Heart left ventricle (tissue), 16 donors: Measurements from ENCODE around the gene MORC2. TPM values are rescaled to one million over a fixed set of nuclear protein-coding genes. Genes with fewer than 3 reads are reported as not detected.
A peak's percentile ranks its signal among the peaks of the same experiment; 100 is the strongest.

Source experiments
- ATAC-seq, 4 donors: fragments of 200-7000 bp; cut with Tn5 transposase; one replicate each; pipeline ENCODE4 v1.9.1; 2020 to 2022; ENCODE audit warnings: moderate library complexity in 4 of 4, mild to moderate bottlenecking in 3 of 4, moderate number of reproducible peaks in 1 of 4
- DNase-seq, 5 donors: peaks; one replicate each; pipeline ENCODE4 v3.0.0-alpha.2; 2020
- H3K27ac ChIP-seq, 12 donors: fragments of 200-600 bp; sonication (generic) in 4 of 12; one replicate each; pipeline versions ENCODE4 v1.5.0 to v1.8.0; 2016 to 2022; ENCODE audit warnings: mild to moderate bottlenecking in 2 of 12
- H3K27me3 ChIP-seq, 9 donors: fragments of 200-600 bp; sonication (generic) in 2 of 9; one replicate each; pipeline versions ENCODE4 v1.5.1 to v1.8.0; 2016 to 2022; ENCODE audit warnings: mild to moderate bottlenecking in 3 of 9
- H3K36me3 ChIP-seq, 9 donors: fragments of 200-600 bp; sonication (generic) in 2 of 9; one replicate each; pipeline versions ENCODE4 v1.5.0 to v1.8.0; 2018 to 2022; ENCODE audit warnings: mild to moderate bottlenecking in 2 of 9
- H3K4me1 ChIP-seq, 12 donors: fragments of 200-600 bp; sonication (generic) in 4 of 12; one replicate each; pipeline versions ENCODE4 v1.5.0 to v1.8.0; 2016 to 2022; ENCODE audit warnings: mild to moderate bottlenecking in 3 of 12
- H3K4me3 ChIP-seq, 12 donors: fragments of 200-600 bp; sonication (generic) in 4 of 12; one replicate each; pipeline versions ENCODE4 v1.5.0 to v1.8.0; 2017 to 2022; ENCODE audit warnings: mild to moderate bottlenecking in 9 of 12, moderate library complexity in 4 of 12
- H3K9me3 ChIP-seq, 12 donors: fragments of 200-600 bp; sonication (generic) in 4 of 12; one replicate each; pipeline versions ENCODE4 v1.5.0 to v1.8.0; 2016 to 2022; ENCODE audit warnings: mild to moderate bottlenecking in 1 of 12
- CTCF ChIP-seq, 12 donors: fragments of 200-600 bp; sonication (generic) in 4 of 12; IDR thresholded peaks; one replicate each; pipeline versions ENCODE4 v1.5.0 to v1.8.0; 2018 to 2022; ENCODE audit warnings: antibody characterized with exemption in 12 of 12, mild to moderate bottlenecking in 5 of 12
- POLR2A ChIP-seq, 2 donors: fragments of 450-650 bp; IDR thresholded peaks; one replicate each; pipeline ENCODE4 v1.6.1; 2017; ENCODE audit warnings: antibody characterized with exemption in 2 of 2, mild to moderate bottlenecking in 2 of 2, moderate library complexity in 2 of 2
- WGBS, 4 donors: extraction: QIAGEN DNeasy Blood & Tissue Kit in 2 of 4; methylation state at CpG; one replicate each; pipeline versions ENCODE4 v1.1.5 to v1.1.7; 2013 to 2018; 5-methylcytosine and 5-hydroxymethylcytosine counted together
- intact Hi-C, 10 donors: fragments of 100-400 bp; cut with DNase I; formaldehyde crosslinking; loops; one replicate each; pipeline versions ENCODE4 v1.11.1 to v1.14.2; 2022
- polyA plus RNA-seq, 2 donors: library from polyadenylated mRNA; stranded (reverse); fragments of 200-250 nt; gene quantifications; one replicate each; pipeline ENCODE4 v1.2.3, GENCODE V29; 2013
- total RNA-seq, 9 donors: library from RNA; depleted of rRNA in 2 of 9; stranded (reverse); fragments of >200 nt in 2 of 9; fragmentation: NEBNext Ultra II Directional in 3 of 9; extraction: Animal tissue kit (Norgen Biotek cat#: 25700) in 3 of 9; gene quantifications; one replicate each; pipeline versions ENCODE4 v1.1.0 to v1.2.4, GENCODE V29; 2016 to 2023
- donor health status: ischemic (EF 13 %, LVEDD 7.1; RV severe dilation, severe dysfunction).
- donor health status: healthy with polysubstance abuse.
- donor health status: DM: no; HTN: yes; CAD: no.
- donor health status: DM: no; HTN: no; CAD: no.
- donor health status: ischemic (EF 25% LVEDD 6.9; RV normal size, moderate dysfunction).
- donor health status: ischemic (EF 25% LVEDD 5.7; RV mildly dilated, moderate dysfunction).
- donor health status: healthy.
- donor health status: DM: yes; HTN: yes; CAD: no.
- donor health status: ischemic (EF 35%, LVEDD 5.7; RV mildly dilated, moderate dysfunction).
- donor health status: nonischemic (EF 11% LVEDD 7.7; RV severe dilation, severe dysfunction).
- donor health status: DM: yes; HTN: yes; CAD: no.
- donor health status: PGD.
- donor health status: ischemic (EF 29% LVEDD 5.4; RV normal size, mild dysfunction).
- donor health status: nonischemic (EF 23%, LVEDD 6.1; RV moderate dilation, normal function).

MORC2 gene
- total and polyA plus RNA-seq, 11 donors: 12.0 to 24.4 (median 17.8) TPM

- Histone ChIP-seq H3K36me3 (no peaks in the 10 kb centered on the region), H3K4me1 (peaks cover 0 to 57% (median 33%) of the 10 kb centered on the region in 12 donors), H3K9me3 (no peaks in the 10 kb centered on the region), H3K27ac (peak overlapping the region in 6 of 12 donors; percentile 42 to 78 (median 64)), H3K27me3 (no peaks in the 10 kb centered on the region), H3K4me3 (no peak overlapping the region)
- ATAC-seq: peak; percentile 35 to 47 (median 39)
- TF ChIP-seq POLR2A (IDR thresholded peaks at IDR 0.05) (no peak), CTCF (IDR thresholded peaks at IDR 0.05) (no peak)
- intact Hi-C loops: loop anchor here in 1 of 10 donors (10.0 kb wide), 1 partner anchor 72 kb away; no protein-coding TSS in a partner anchor
- WGBS, 4 donors: 30 to 41% (median 35%) methylated on average over 9 of the region's 9 CpGs
- peak; percentile 41 to 75 (median 44) for DNase-seq
These were observed 91.5 kb downstream of the MORC2 start for GRCh38 chr22:30876915-30877553.

GRCh38 chr22:30876221-30876751, 92.3 kb downstream of the MORC2 start:
- Histone ChIP-seq H3K27ac (peak overlapping the region in 9 of 12 donors; percentile 46 to 78 (median 60)), H3K4me3 (no peak overlapping the region), H3K4me1 (peaks cover 0 to 50% (median 29%) of the 10 kb centered on the region in 12 donors), H3K36me3 (no peaks in the 10 kb centered on the region), H3K9me3 (no peaks in the 10 kb centered on the region), H3K27me3 (no peaks in the 10 kb centered on the region)
- intact Hi-C loops: loop anchor here in 1 of 10 donors (10.0 kb wide), 1 partner anchor 71 kb away; no protein-coding TSS in a partner anchor
- WGBS, 4 donors: 85 to 91% (median 87%) methylated on average over 5 to 9 of the region's 9 CpGs
- no peak for ATAC-seq
- no peak for TF ChIP-seq CTCF (IDR thresholded peaks at IDR 0.05)
- no peak for TF ChIP-seq POLR2A (IDR thresholded peaks at IDR 0.05)
- DNase-seq: peak in 2 of 5 donors; percentile 15 to 53

GRCh38 chr22:30875481-30876215, 92.9 kb downstream of the MORC2 start:
- ATAC-seq (peak; percentile 68 to 88 (median 78)), DNase-seq (peak; percentile 50 to 89 (median 66))
- H3K9me3 ChIP-seq: no peaks in the 10 kb centered on the region
- no peak overlapping the region for H3K4me3 ChIP-seq
- 68 to 78% (median 68%) methylated on average over 15 to 17 of the region's 17 CpGs for WGBS, 4 donors
- H3K27me3 ChIP-seq: no peaks in the 10 kb centered on the region
- no peak for TF ChIP-seq POLR2A (IDR thresholded peaks at IDR 0.05)
- no peak for TF ChIP-seq CTCF (IDR thresholded peaks at IDR 0.05)
- intact Hi-C loops: loop anchor here in 1 of 10 donors (10.0 kb wide), 1 partner anchor 71 kb away; no protein-coding TSS in a partner anchor
- peaks cover 0 to 44% (median 27%) of the 10 kb centered on the region in 12 donors for H3K4me1 ChIP-seq
- H3K36me3 ChIP-seq: no peaks in the 10 kb centered on the region
- peak overlapping the region in 9 of 12 donors; percentile 46 to 78 (median 60) for H3K27ac ChIP-seq

Other genes starting within 250 kb of the MORC2 start
- 10 to 100 TPM; 32.8 to 48.9 (median 43.3) TPM for gene TUG1, start 491 bp upstream of the MORC2 start, total RNA-seq
- gene TUG1, start 491 bp upstream of the MORC2 start, polyA plus RNA-seq: 10 to 100 TPM; 19.5 to 26.2 TPM
- 100 to 1,000 TPM; 114 to 270 (median 167) TPM for gene SMTN, start 112.5 kb upstream of the MORC2 start, total RNA-seq
- 100 to 1,000 TPM in 1 of 2 donors, 10 to 100 TPM in 1; 55.5 to 257 TPM for gene SMTN, start 112.5 kb upstream of the MORC2 start, polyA plus RNA-seq
- gene SELENOM, start 138.8 kb upstream of the MORC2 start, total RNA-seq: 100 to 1,000 TPM in 1 of 9 donors, 10 to 100 TPM in 8; 35.0 to 183 (median 52.9) TPM
- 10 to 100 TPM; 72.3 to 76.6 TPM for gene SELENOM, start 138.8 kb upstream of the MORC2 start, polyA plus RNA-seq
- 10 to 100 TPM in 8 of 9 donors, 1 to 10 TPM in 1; 8.4 to 23.1 (median 21.6) TPM for gene INPP5J, start 154.2 kb upstream of the MORC2 start, total RNA-seq
- gene INPP5J, start 154.2 kb upstream of the MORC2 start, polyA plus RNA-seq: 10 to 100 TPM in 1 of 2 donors, 1 to 10 TPM in 1; 9.7 to 12.9 TPM
- not detected for gene PLA2G3, start 171.7 kb upstream of the MORC2 start, total RNA-seq
- not detected for gene PLA2G3, start 171.7 kb upstream of the MORC2 start, polyA plus RNA-seq
- gene RNF185, start 191.4 kb upstream of the MORC2 start, total RNA-seq: 10 to 100 TPM; 20.0 to 26.6 (median 23.1) TPM
- 10 to 100 TPM; 11.4 to 31.5 TPM for gene RNF185, start 191.4 kb upstream of the MORC2 start, polyA plus RNA-seq
- gene LIMK2, start 243.5 kb upstream of the MORC2 start, total RNA-seq: 10 to 100 TPM in 4 of 9 donors, 1 to 10 TPM in 5; 7.1 to 33.3 (median 9.4) TPM
- 10 to 100 TPM in 1 of 2 donors, 1 to 10 TPM in 1; 7.0 to 10.9 TPM for gene LIMK2, start 243.5 kb upstream of the MORC2 start, polyA plus RNA-seq